A549 (cell line): ENCODE data around the gene PSG7. TPM values are rescaled to one million over a fixed set of nuclear protein-coding genes. Genes with fewer than 3 reads are reported as not detected.
"Not testable (repeated sequence)": the region's sequence is repeated elsewhere in the genome, so short reads cannot be mapped to it uniquely, and the experiment has no call there.

Experiments
- ATAC-seq, 2 experiments: fragments of 200-7000 bp in 1 of 2; fragments of >200 bp in 1 of 2; cut with Nextera tagmentation in 1 of 2; cut with Tn5 transposase in 1 of 2; 3 replicates each; pipeline versions ENCODE4 v1.8.0 to v1.9.1; 2018 to 2020; ENCODE audit warnings: mild to moderate bottlenecking in 1 of 2, moderate library complexity in 1 of 2
- CTCF ChIA-PET: fragments of 300-600 bp; sonication (Branson Sonifier 250); formaldehyde crosslinking; extraction: SDS; loops from one replicate; lab custom pipeline; 2021; ENCODE audit warnings: antibody characterized with exemption, inconsistent platforms; lab: Yijun Ruan, JAX
- POLR2A ChIA-PET: fragments of 350-600 bp; formaldehyde crosslinking; extraction: SDS; loops from one replicate; lab custom pipeline; 2021; ENCODE audit warnings: antibody characterized with exemption, inconsistent platforms; lab: Yijun Ruan, JAX
- DNase-seq, 2 experiments: peaks; one replicate each; pipeline versions ENCODE4 v3.0.0 to v3.0.0-alpha.2; 2011 to 2016; ENCODE audit warnings: low read depth in 1 of 2, low spot score in 1 of 2
- FAIRE-seq: peaks from 2 replicates; lab custom pipeline; 2011; peaks lifted over from hg19 to GRCh38; lab: Jason Lieb, UNC
- H3K27ac ChIP-seq, 2 experiments: fragments of >200 bp; sonication (Bioruptor Twin); formaldehyde crosslinking; 3 replicates each; pipeline ENCODE4 v1.5.1; 2016 to 2017
- H3K4me1 ChIP-seq: fragments of >200 bp; sonication (Bioruptor Twin); formaldehyde crosslinking; 3 replicates; pipeline ENCODE4 v1.6.1; 2016
- H3K4me2 ChIP-seq: fragments of >200 bp; sonication (Bioruptor Twin); formaldehyde crosslinking; 3 replicates; pipeline ENCODE4 v1.6.1; 2016
- H3K4me3 ChIP-seq: fragments of >200 bp; sonication (Bioruptor Twin); formaldehyde crosslinking; 3 replicates; pipeline ENCODE4 v1.5.1; 2016
- H3K9me3 ChIP-seq: fragments of >200 bp; sonication (Bioruptor Twin); formaldehyde crosslinking; 3 replicates; pipeline ENCODE4 v1.6.1; 2016
- CEBPB ChIP-seq, 2 experiments: fragments of >200 bp in 1 of 2; sonication (Bioruptor Twin) in 1 of 2; formaldehyde crosslinking in 1 of 2; IDR thresholded peaks; 2 replicates each; pipeline ENCODE4 v1.6.1; 2012 to 2016
- EP300 ChIP-seq, 2 experiments: fragments of >200 bp; sonication (Bioruptor Twin); formaldehyde crosslinking; IDR thresholded peaks; 2 replicates in 1 of 2; 3 replicates in 1 of 2; pipeline ENCODE4 v1.6.1; 2016 to 2017
- FOSL2 ChIP-seq, 2 experiments: fragments of 450-650 bp in 1 of 2; fragments of >200 bp in 1 of 2; sonication (Bioruptor Twin) in 1 of 2; formaldehyde crosslinking; IDR thresholded peaks; 2 replicates each; pipeline versions ENCODE4 v1.5.0 to v1.6.1; 2016 to 2020; ENCODE audit warnings: mild to moderate bottlenecking in 1 of 2, moderate library complexity in 1 of 2
- GATA3 ChIP-seq: IDR thresholded peaks from 2 replicates; pipeline ENCODE4 v1.6.1; 2012; ENCODE audit warnings: borderline replicate concordance
- HOXB5 ChIP-seq: fragments of 250-450 bp; sonication (Bioruptor Pico); IDR thresholded peaks from 2 replicates; pipeline ENCODE4 v1.5.0; 2020; ENCODE audit warnings: mild to moderate bottlenecking, moderate library complexity
- JUN ChIP-seq, 2 experiments: fragments of >200 bp; sonication (Bioruptor Twin); formaldehyde crosslinking; IDR thresholded peaks; 2 replicates in 1 of 2; 3 replicates in 1 of 2; pipeline ENCODE4 v1.6.1; 2016 to 2017
- JUNB ChIP-seq: fragments of >200 bp; sonication (Bioruptor Twin); formaldehyde crosslinking; IDR thresholded peaks from 2 replicates; pipeline ENCODE4 v1.6.1; 2016
- MAX ChIP-seq: IDR thresholded peaks from 2 replicates; pipeline ENCODE4 v1.6.1; 2012
- MYC ChIP-seq: IDR thresholded peaks from 2 replicates; pipeline ENCODE4 v1.6.1; 2012; ENCODE audit warnings: mild to moderate bottlenecking, inconsistent platforms, low read length, improper control_type of control experiment, borderline replicate concordance
- RAD21 ChIP-seq, 2 experiments: fragments of >200 bp in 1 of 2; sonication (Bioruptor Twin) in 1 of 2; formaldehyde crosslinking in 1 of 2; IDR thresholded peaks in 1 of 2; conservative IDR thresholded peaks in 1 of 2; 2 replicates in 1 of 2; 3 replicates in 1 of 2; pipeline ENCODE4 v1.6.1; 2012 to 2018; ENCODE audit warnings: inconsistent platforms in 1 of 2
- WGBS: methylation state at CpG from one replicate; pipeline ENCODE4 v1.1.6; 2017; ENCODE audit errors: missing lambda C conversion rate; 5-methylcytosine and 5-hydroxymethylcytosine counted together
- polyA plus RNA-seq, 4 experiments: library from polyadenylated mRNA; depleted of rRNA in 3 of 4; stranded (reverse); fragments of >200 nt; fragmentation: RNase III in 1 of 4; extraction: RNeasy Plus Mini Kit Qiagen cat#74134 plus additional on column Dnase treatment in 1 of 4; gene quantifications; 2 replicates in 3 of 4; 3 replicates in 1 of 4; pipeline ENCODE4 v1.2.3, GENCODE V29; 2011 to 2017
- TF ChIP-seq, protein P1 (sequence below): IDR thresholded peaks from 2 replicates; pipeline ENCODE4 v1.6.1; 2012

PSG7 gene
- polyA plus RNA-seq, 2 of the 4 experiments (the other 2 are of a cell fraction), result not detected

DNA sequence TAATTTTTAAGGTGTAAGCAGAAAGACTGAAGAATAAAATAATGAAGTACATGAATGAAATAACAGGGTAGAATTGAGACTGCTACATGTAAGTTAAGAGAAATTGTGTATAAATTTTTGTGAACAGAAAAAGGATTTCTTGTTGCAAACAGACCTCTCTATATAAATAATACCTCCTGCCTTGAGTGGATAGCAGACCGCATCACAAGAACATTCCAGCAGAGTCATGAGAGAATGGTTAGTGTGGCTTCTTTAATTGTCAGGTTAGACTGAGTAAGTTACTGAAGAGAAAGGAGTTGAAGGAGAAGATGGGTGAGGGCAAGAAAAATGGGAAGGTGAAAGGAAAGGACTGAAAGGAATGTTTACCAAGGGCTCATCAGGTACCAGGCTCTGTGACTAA lies 37.9 kb downstream of the PSG7 start:
- H3K4me3 ChIP-seq, POLR2A ChIA-PET: not testable (repeated sequence)
- CTCF ChIA-PET, result interaction anchor here (0.9 to 4.1 kb wide), 4 partner anchors 12 to 20 kb away, joined by 3 to 27 read pairs (median 6); no protein-coding TSS in a partner anchor
- TF ChIP-seq MAX (0 out of 2 replicates have a peak, but pooled peaks have one; percentile 10), JUN (IDR thresholded peaks at IDR 0.05) (0 out of 5 replicates have a peak, but pooled peaks of 1 of the 2 experiments have one; percentile 19)
- ATAC-seq, result peak in 1 of 2 experiments; percentile 66; a peak in 1 of 6 replicates
- Histone ChIP-seq H3K4me2 (peak overlapping the region; percentile 53), H3K27ac (peak overlapping the region; percentile 71 to 84), H3K9me3 (peaks cover 26% of the 10 kb centered on the region), H3K4me1 (peaks cover 36% of the 10 kb centered on the region)
- DNase-seq, result peak in 1 of 2 experiments; percentile 46
- WGBS, result 18% methylated on average over 1 of the region's 1 CpG
- FAIRE-seq, result peak; percentile 92

DNA sequence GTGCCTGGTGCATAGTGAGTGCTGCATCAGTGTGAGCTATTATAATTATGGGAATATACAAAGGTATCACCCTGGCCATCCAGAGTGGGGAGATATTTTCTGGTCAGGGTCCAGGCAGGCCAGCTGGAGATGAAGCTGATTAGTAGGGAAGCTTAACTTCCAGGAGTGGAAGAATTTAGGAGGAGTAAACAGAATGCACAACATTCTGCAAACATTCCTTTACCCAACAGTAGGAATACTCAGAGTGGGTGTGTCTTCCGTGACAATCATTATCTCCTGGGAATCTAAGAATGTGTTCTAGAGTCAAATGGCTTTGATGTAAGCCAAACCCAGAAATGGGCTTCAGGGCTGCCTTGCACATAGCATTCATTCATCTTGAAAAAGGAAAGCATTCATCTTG lies 38.4 kb downstream of the PSG7 start:
- peak overlapping the region; percentile 53 for H3K4me2 ChIP-seq
- ATAC-seq; POLR2A ChIA-PET; H3K4me3 ChIP-seq; FAIRE-seq; TF ChIP-seq FOSL2 (IDR thresholded peaks at IDR 0.05): not testable (repeated sequence)
- peaks cover 36% of the 10 kb centered on the region for H3K4me1 ChIP-seq
- 0% methylated on average over 1 of the region's 1 CpG for WGBS
- H3K9me3 ChIP-seq, result peaks cover 26% of the 10 kb centered on the region
- TF ChIP-seq JUN (IDR thresholded peaks at IDR 0.05) (peak; percentile 30 to 47; a peak in 1 of 5 replicates), HOXB5 (CRISPR knock-in tag) (peak; percentile 61; the same call in 1 of the 2 replicates), RAD21 (conservative IDR thresholded peaks at IDR 0.05 in 1 of 2, IDR thresholded peaks at IDR 0.05 in 1 of 2) (peak; percentile 5 to 35; a peak in 2 of 5 replicates), MAX (0 out of 2 replicates have a peak, but pooled peaks have one; percentile 37), FOSL2 (CRISPR knock-in tag; IDR thresholded peaks at IDR 0.05) (peak; percentile 77), JUNB (0 out of 2 replicates have a peak, but pooled peaks have one; percentile 23), EP300 (IDR thresholded peaks at IDR 0.05) (peak; percentile 68 to 81; a peak in 4 of 5 replicates), MYC (0 out of 2 replicates have a peak, but pooled peaks have one; percentile 33), CEBPB (IDR thresholded peaks at IDR 0.05) (peak in 1 of 2 experiments; percentile 76; a peak in 2 of 4 replicates), GATA3 (peak; percentile 98)
- TF ChIP-seq, protein P1, sequence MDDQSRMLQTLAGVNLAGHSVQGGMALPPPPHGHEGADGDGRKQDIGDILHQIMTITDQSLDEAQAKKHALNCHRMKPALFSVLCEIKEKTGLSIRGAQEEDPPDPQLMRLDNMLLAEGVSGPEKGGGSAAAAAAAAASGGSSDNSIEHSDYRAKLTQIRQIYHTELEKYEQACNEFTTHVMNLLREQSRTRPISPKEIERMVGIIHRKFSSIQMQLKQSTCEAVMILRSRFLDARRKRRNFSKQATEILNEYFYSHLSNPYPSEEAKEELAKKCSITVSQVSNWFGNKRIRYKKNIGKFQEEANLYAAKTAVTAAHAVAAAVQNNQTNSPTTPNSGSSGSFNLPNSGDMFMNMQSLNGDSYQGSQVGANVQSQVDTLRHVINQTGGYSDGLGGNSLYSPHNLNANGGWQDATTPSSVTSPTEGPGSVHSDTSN, result peak; percentile 64; the same call in 1 of the 2 replicates
- H3K27ac ChIP-seq, result peak overlapping the region; percentile 71 to 84
- CTCF ChIA-PET, result interaction anchor here (0.9 to 2.1 kb wide), 5 partner anchors 11 to 332 kb away, joined by 3 to 6 read pairs (median 4); no protein-coding TSS in a partner anchor
- peak in 1 of 2 experiments; percentile 81 for DNase-seq

- peak in 1 of 2 experiments; percentile 48; a peak in 1 of 5 replicates for TF ChIP-seq EP300 (IDR thresholded peaks at IDR 0.05)
- TF ChIP-seq JUNB, result 0 out of 2 replicates have a peak, but pooled peaks have one; percentile 26
- TF ChIP-seq CEBPB (IDR thresholded peaks at IDR 0.05), result peak; percentile 25 to 60; a peak in 3 of 4 replicates
- TF ChIP-seq MAX, result 0 out of 2 replicates have a peak, but pooled peaks have one; percentile 41
- peak; percentile 39 for TF ChIP-seq FOSL2 (IDR thresholded peaks at IDR 0.05)
- peak; percentile 86 for TF ChIP-seq FOSL2 (CRISPR knock-in tag; IDR thresholded peaks at IDR 0.05)
- TF ChIP-seq, all 56 proteins: peak for 5; not testable (repeated sequence) for 51
- CTCF ChIA-PET, result interaction anchor here (0.9 to 2.1 kb wide), 3 partner anchors 10 to 331 kb away, joined by 3 to 5 read pairs (median 4); no protein-coding TSS in a partner anchor
- Histone ChIP-seq H3K4me1 (peaks cover 36% of the 10 kb centered on the region), H3K4me2 (peak overlapping the region; percentile 53), H3K27ac (peak overlapping the region; percentile 68 to 84), H3K9me3 (peaks cover 32% of the 10 kb centered on the region; the same call in 2 of the 3 replicates)
- peak; percentile 94 for FAIRE-seq
- WGBS, result 3% methylated on average over 1 of the region's 1 CpG
- POLR2A ChIA-PET, H3K4me3 ChIP-seq: not testable (repeated sequence)
- peak; percentile 38 to 79 for DNase-seq
- ATAC-seq, result peak in 1 of 2 experiments; percentile 79; a peak in 3 of 6 replicates
Observed at GRCh38 chr19:42897729-42898128, 39.3 kb downstream of the PSG7 start.

DNA sequence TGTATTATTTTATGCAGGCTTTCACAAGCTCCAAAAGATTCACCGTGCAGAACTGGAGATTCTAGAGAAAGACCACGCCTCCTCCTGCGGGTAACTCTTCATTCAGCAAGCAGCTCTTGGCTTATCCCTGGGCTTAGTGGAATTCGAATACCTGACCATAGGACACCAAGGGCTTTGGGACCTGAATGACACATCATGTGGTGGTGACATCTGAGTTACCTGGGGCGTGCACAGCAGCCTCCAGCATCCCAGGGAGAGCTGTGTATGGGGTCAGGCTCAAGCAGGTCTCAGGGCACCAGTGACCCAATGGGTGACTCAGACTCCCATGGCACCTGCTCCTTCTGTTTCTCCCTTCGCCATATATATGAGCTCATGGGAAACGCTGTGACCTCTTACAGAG lies 46.6 kb downstream of the PSG7 start:
- H3K4me3 ChIP-seq, FAIRE-seq, DNase-seq, ATAC-seq, H3K27ac ChIP-seq, H3K4me2 ChIP-seq, H3K4me1 ChIP-seq, POLR2A ChIA-PET: not testable (repeated sequence)
- 88% methylated on average over 7 of the region's 7 CpGs for WGBS
- H3K9me3 ChIP-seq, result peaks cover 59% of the 10 kb centered on the region
- CTCF ChIA-PET, result interaction anchor here (1.3 kb wide), 1 partner anchor 197 kb away, joined by 10 read pairs; no protein-coding TSS in a partner anchor
